BLaER1 treated with 17β-estradiol and CSF1 and Interleukin-3, amounts not matched to agents 10 nM and 100 nM (cell line): Measurements from ENCODE around the gene DHH.
A peak's percentile ranks its signal among the peaks of the same experiment; 100 is the strongest.

Experiments used
- H3K27ac ChIP-seq, 11 experiments: shearing (Covaris generic); formaldehyde crosslinking; 2 replicates each; pipeline ENCODE4 v1.8.1; 2022
- H3K27me3 ChIP-seq, 11 experiments: shearing (Covaris generic); formaldehyde crosslinking; 2 replicates each; pipeline ENCODE4 v1.8.1; 2022
- H3K36me3 ChIP-seq, 11 experiments: shearing (Covaris generic); formaldehyde crosslinking; 2 replicates each; pipeline ENCODE4 v1.8.1; 2022
- H3K4me1 ChIP-seq, 10 experiments: shearing (Covaris generic); formaldehyde crosslinking; 2 replicates each; pipeline ENCODE4 v1.8.1; 2022
- H3K4me2 ChIP-seq, 11 experiments: shearing (Covaris generic); formaldehyde crosslinking; 2 replicates each; pipeline ENCODE4 v1.8.1; 2022
- H3K4me3 ChIP-seq, 10 experiments: shearing (Covaris generic); formaldehyde crosslinking; 2 replicates each; pipeline ENCODE4 v1.8.1; 2022
- H3K9ac ChIP-seq, 11 experiments: shearing (Covaris generic); formaldehyde crosslinking; 2 replicates each; pipeline ENCODE4 v1.8.1; 2022
- H3K9me3 ChIP-seq, 11 experiments: shearing (Covaris generic); formaldehyde crosslinking; replicated peaks in 1 of 11; 2 replicates each; pipeline ENCODE4 v1.8.1; 2022
- H4K20me1 ChIP-seq, 11 experiments: shearing (Covaris generic); formaldehyde crosslinking; 2 replicates each; pipeline ENCODE4 v1.8.1; 2022
- Cebpa-rat ChIP-seq, 11 experiments: shearing (Covaris generic); IDR thresholded peaks; 2 replicates each; pipeline ENCODE4 v1.8.1; 2022

DHH gene

GRCh38 chr12:49097381-49097780 is 2.8 kb upstream of the DHH start:
- no peak for TF ChIP-seq Cebpa-rat (IDR thresholded peaks at IDR 0.05)
- H3K36me3 ChIP-seq = peaks cover 67 to 73% (median 70%) of the 10 kb centered on the region in 11 experiments
- peaks cover 20 to 35% (median 27%) of the 10 kb centered on the region in 10 experiments for H3K4me1 ChIP-seq
- no peak overlapping the region for H3K4me2 ChIP-seq
- no peak overlapping the region for H3K4me3 ChIP-seq
- no peak overlapping the region for H3K27ac ChIP-seq
- H3K9ac ChIP-seq = no peak overlapping the region
- H3K27me3 ChIP-seq = peaks cover 47 to 57% (median 54%) of the 10 kb centered on the region in 11 experiments
- H3K9me3 ChIP-seq = no peaks in the 10 kb centered on the region
- peaks cover 40 to 91% (median 63%) of the 10 kb centered on the region in 11 experiments; a peak in 21 of 22 replicates for H4K20me1 ChIP-seq

GRCh38 chr12:49094975-49095365 is 369 bp upstream of the DHH start:
- H3K27ac ChIP-seq = no peak overlapping the region
- H3K36me3 ChIP-seq = peaks cover 42 to 49% (median 46%) of the 10 kb centered on the region in 11 experiments
- H3K4me3 ChIP-seq = no peak overlapping the region
- H4K20me1 ChIP-seq = peaks cover 26 to 94% (median 80%) of the 10 kb centered on the region in 11 experiments; a peak in 21 of 22 replicates
- no peak for TF ChIP-seq Cebpa-rat (IDR thresholded peaks at IDR 0.05)
- peaks cover 71 to 81% (median 78%) of the 10 kb centered on the region in 11 experiments for H3K27me3 ChIP-seq
- peaks cover 33 to 50% (median 42%) of the 10 kb centered on the region in 10 experiments for H3K4me1 ChIP-seq
- H3K9ac ChIP-seq = no peak overlapping the region
- peak overlapping the region in 7 of 11 experiments; percentile 18 to 68 (median 53); a peak in 8 of 22 replicates for H3K4me2 ChIP-seq
- no peaks in the 10 kb centered on the region for H3K9me3 ChIP-seq

- H3K27ac ChIP-seq = no peak overlapping the region
- H3K4me1 ChIP-seq = peaks cover 39 to 62% (median 52%) of the 10 kb centered on the region in 10 experiments
- H3K4me3 ChIP-seq = peak overlapping the region in 2 of 10 experiments; percentile 2 to 11; a peak in 2 of 20 replicates
- no peaks in the 10 kb centered on the region for H3K9me3 ChIP-seq
- peaks cover 83 to 93% (median 90%) of the 10 kb centered on the region in 11 experiments for H3K27me3 ChIP-seq
- H3K9ac ChIP-seq = no peak overlapping the region
- no peak for TF ChIP-seq Cebpa-rat (IDR thresholded peaks at IDR 0.05)
- peaks cover 30 to 37% (median 34%) of the 10 kb centered on the region in 11 experiments for H3K36me3 ChIP-seq
- peak overlapping the region in 9 of 11 experiments; percentile 18 to 68 (median 45); a peak in 13 of 22 replicates for H3K4me2 ChIP-seq
- peaks cover 26 to 99% (median 92%) of the 10 kb centered on the region in 11 experiments; a peak in 21 of 22 replicates for H4K20me1 ChIP-seq
These were observed 825 bp downstream of the DHH start for GRCh38 chr12:49093792-49094159.

DNA sequence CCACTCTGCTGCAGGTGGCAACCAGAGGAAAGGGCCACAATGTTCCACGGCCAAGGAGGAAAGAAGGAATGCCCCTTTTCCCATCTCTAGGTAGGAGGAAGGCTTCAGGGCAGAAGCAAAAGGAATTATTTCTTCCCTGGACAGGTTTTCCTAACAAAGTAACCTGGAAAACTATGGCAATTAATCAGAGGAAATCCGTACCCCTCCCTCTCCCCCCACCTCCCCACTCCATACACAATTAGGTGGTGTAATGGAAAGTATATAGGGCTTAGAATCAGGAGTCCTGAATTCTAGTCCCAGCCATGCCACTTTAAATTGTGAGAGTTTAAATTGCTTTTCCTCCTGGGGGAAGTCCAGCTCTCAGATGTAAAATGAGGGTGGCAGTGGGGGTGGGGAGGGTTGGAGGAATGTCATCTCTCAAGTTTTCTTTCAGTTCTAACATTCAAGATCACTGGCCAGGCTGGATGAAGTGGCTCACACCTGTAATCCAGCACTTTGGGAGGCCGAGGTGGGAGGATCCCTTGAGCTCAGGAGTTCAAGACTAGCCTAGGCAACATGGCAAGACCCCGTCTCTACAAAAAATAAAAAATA is 1.7 kb downstream of the DHH start:
- Histone ChIP-seq H3K9me3 (no peaks in the 10 kb centered on the region), H3K4me1 (peaks cover 45 to 71% (median 59%) of the 10 kb centered on the region in 10 experiments), H3K36me3 (peaks cover 22 to 28% (median 25%) of the 10 kb centered on the region in 11 experiments), H3K9ac (no peak overlapping the region), H3K4me2 (peak overlapping the region; percentile 79 to 100 (median 93); a peak in 21 of 22 replicates), H4K20me1 (peaks cover 21 to 95% (median 89%) of the 10 kb centered on the region in 11 experiments; a peak in 21 of 22 replicates), H3K27me3 (peaks cover 88 to 97% (median 96%) of the 10 kb centered on the region in 11 experiments), H3K27ac (no peak overlapping the region), H3K4me3 (peak overlapping the region in 5 of 10 experiments; percentile 39 to 57 (median 47); a peak in 6 of 20 replicates)
- TF ChIP-seq Cebpa-rat (IDR thresholded peaks at IDR 0.05) = no peak

- Histone ChIP-seq H3K27me3 (peaks cover 88 to 94% (median 90%) of the 10 kb centered on the region in 11 experiments), H3K27ac (no peak overlapping the region)
- TF ChIP-seq Cebpa-rat (IDR thresholded peaks at IDR 0.05) = no peak
These were observed 2.4 kb downstream of the DHH start for GRCh38 chr12:49092086-49092815.

GRCh38 chr12:49091836-49092085 is 2.8 kb downstream of the DHH start:
- H3K27me3 ChIP-seq = peaks cover 85 to 89% (median 85%) of the 10 kb centered on the region in 11 experiments
- peaks cover 45 to 73% (median 60%) of the 10 kb centered on the region in 10 experiments for H3K4me1 ChIP-seq
- H4K20me1 ChIP-seq = peaks cover 9 to 83% (median 78%) of the 10 kb centered on the region in 11 experiments; a peak in 20 of 22 replicates
- H3K9me3 ChIP-seq = no peaks in the 10 kb centered on the region
- H3K4me3 ChIP-seq = peak overlapping the region; percentile 39 to 67 (median 48)
- H3K36me3 ChIP-seq = peaks cover 10 to 17% (median 14%) of the 10 kb centered on the region in 11 experiments
- TF ChIP-seq Cebpa-rat (IDR thresholded peaks at IDR 0.05) = no peak
- peak overlapping the region; percentile 79 to 100 (median 93) for H3K4me2 ChIP-seq
- H3K9ac ChIP-seq = peak overlapping the region in 5 of 11 experiments; percentile 15 to 50 (median 28); a peak in 5 of 22 replicates
- H3K27ac ChIP-seq = no peak overlapping the region

More at GRCh38 chr12:49092086-49092815, 2.4 kb downstream of the DHH start:
- H3K9ac ChIP-seq = peak overlapping the region in 5 of 11 experiments; percentile 15 to 50 (median 28); a peak in 6 of 22 replicates
- H3K4me1 ChIP-seq = peaks cover 45 to 73% (median 60%) of the 10 kb centered on the region in 10 experiments
- H3K9me3 ChIP-seq = no peaks in the 10 kb centered on the region
- H4K20me1 ChIP-seq = peaks cover 14 to 88% (median 83%) of the 10 kb centered on the region in 11 experiments; a peak in 20 of 22 replicates
- H3K4me2 ChIP-seq = peak overlapping the region; percentile 79 to 100 (median 93)
- peak overlapping the region; percentile 39 to 67 (median 48) for H3K4me3 ChIP-seq
- peaks cover 15 to 22% (median 19%) of the 10 kb centered on the region in 11 experiments for H3K36me3 ChIP-seq

DNA sequence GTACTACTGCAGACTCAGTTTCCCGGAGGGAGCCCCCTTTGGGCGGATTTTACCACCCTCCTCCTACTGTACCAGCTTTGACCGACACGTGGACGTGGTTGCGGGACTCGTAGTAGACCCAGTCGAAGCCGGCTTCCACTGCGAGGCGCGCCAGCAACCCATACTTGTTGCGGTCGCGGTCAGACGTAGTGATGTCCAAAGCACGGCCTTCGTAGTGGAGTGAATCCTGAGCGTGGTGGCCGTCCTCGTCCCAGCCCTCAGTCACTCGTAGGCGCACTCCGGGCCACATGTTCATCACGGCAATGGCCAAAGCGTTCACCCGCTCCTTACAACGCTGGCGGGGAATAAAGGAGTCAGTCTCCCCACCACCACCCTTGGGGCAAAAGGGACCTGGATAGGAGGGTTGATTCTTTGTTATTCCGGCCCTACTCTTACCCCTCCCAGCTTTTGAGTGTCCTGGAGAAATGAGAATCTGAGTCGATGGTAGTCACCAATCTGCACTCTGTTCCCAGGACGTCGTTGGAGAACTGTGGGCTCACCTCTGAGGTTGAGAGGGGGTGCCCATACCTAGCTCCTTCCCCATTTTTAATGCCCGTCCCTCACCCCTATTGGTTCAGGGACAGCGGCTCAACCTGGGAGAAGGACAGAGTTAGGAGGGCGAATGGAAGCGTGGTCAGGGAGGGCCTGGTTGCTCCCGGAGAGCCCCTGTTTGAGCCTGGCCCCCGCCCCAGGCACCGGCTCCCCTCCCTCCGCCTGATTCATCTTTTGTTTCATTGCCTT is 3.4 kb downstream of the DHH start:
- peaks cover 80 to 85% (median 80%) of the 10 kb centered on the region in 11 experiments for H3K27me3 ChIP-seq
- H3K27ac ChIP-seq = no peak overlapping the region
- H4K20me1 ChIP-seq = peaks cover 6 to 78% (median 73%) of the 10 kb centered on the region in 11 experiments; a peak in 20 of 22 replicates
- no peaks in the 10 kb centered on the region for H3K9me3 ChIP-seq
- peak overlapping the region in 2 of 11 experiments; percentile 28 to 50; a peak in 1 of 22 replicates for H3K9ac ChIP-seq
- H3K36me3 ChIP-seq = peaks cover 5 to 12% (median 9%) of the 10 kb centered on the region in 11 experiments
- peak overlapping the region; percentile 93 to 100 (median 97) for H3K4me2 ChIP-seq
- peak overlapping the region; percentile 39 to 67 (median 48) for H3K4me3 ChIP-seq
- TF ChIP-seq Cebpa-rat (IDR thresholded peaks at IDR 0.05) = no peak
- peaks cover 45 to 73% (median 60%) of the 10 kb centered on the region in 10 experiments for H3K4me1 ChIP-seq
